H1 (cell line): ENCODE results near the gene ABI2. TPM values are rescaled to one million over a fixed set of nuclear protein-coding genes. Genes with fewer than 3 reads are reported as not detected.

Source experiments
- CTCF ChIA-PET: fragments of 300-600 bp; sonication (Branson Sonifier 250); formaldehyde crosslinking; loops from one replicate; lab custom pipeline; 2021; ENCODE audit not compliant: partially characterized antibody; lab: Charles Lee
- POLR2A ChIA-PET: fragments of 300-600 bp; sonication (Branson Sonifier 250); formaldehyde crosslinking; loops from one replicate; lab custom pipeline; 2021; ENCODE audit warnings: inconsistent platforms; ENCODE audit not compliant: partially characterized antibody; lab: Charles Lee
- DNase-seq, 2 experiments: peaks; one replicate each; pipeline versions ENCODE4 v3.0.0 to v3.0.0-alpha.2; 2010 to 2022; ENCODE audit warnings: low spot score in 2 of 2, low read depth in 1 of 2, mixed read lengths in 1 of 2
- FAIRE-seq: peaks from 2 replicates; lab custom pipeline; 2011; peaks lifted over from hg19 to GRCh38; lab: Jason Lieb, UNC
- H2AFZ ChIP-seq: 2 replicates; pipeline ENCODE4 v1.8.1; 2012; ENCODE audit warnings: low read length, inconsistent platforms
- H2AK5ac ChIP-seq: 2 replicates; pipeline ENCODE4 v1.6.1; 2013; ENCODE audit warnings: low read depth, low read length
- H2BK120ac ChIP-seq: replicated peaks from 2 replicates; pipeline ENCODE3; 2013; ENCODE audit warnings: low read depth, low read length, inconsistent platforms
- H2BK12ac ChIP-seq: 2 replicates; pipeline ENCODE4 v1.6.1; 2013; ENCODE audit warnings: low read depth, low read length
- H2BK15ac ChIP-seq: 2 replicates; pipeline ENCODE4 v1.6.1; 2013; ENCODE audit warnings: low read length
- H2BK20ac ChIP-seq: 2 replicates; pipeline ENCODE4 v1.6.1; 2013; ENCODE audit warnings: low read length
- H2BK5ac ChIP-seq: 2 replicates; pipeline ENCODE4 v1.6.1; 2013; ENCODE audit warnings: low read depth, low read length
- H3K14ac ChIP-seq: 2 replicates; pipeline ENCODE4 v1.6.1; 2013; ENCODE audit warnings: inconsistent platforms; ENCODE audit not compliant: insufficient read length
- H3K18ac ChIP-seq: 2 replicates; pipeline ENCODE4 v1.6.1; 2013; ENCODE audit warnings: low read length; ENCODE audit errors: extremely low read depth
- H3K23ac ChIP-seq: 2 replicates; pipeline ENCODE4 v1.6.1; 2013; ENCODE audit warnings: inconsistent platforms; ENCODE audit not compliant: insufficient read length
- H3K23me2 ChIP-seq: 2 replicates; pipeline ENCODE4 v1.6.1; 2013; ENCODE audit warnings: low read depth, low read length
- H3K27ac ChIP-seq: 2 replicates; pipeline ENCODE4 v1.6.1; 2011; ENCODE audit warnings: low read depth, low read length, inconsistent platforms
- H3K27me3 ChIP-seq, 4 experiments: replicated peaks in 1 of 4; 1 replicate in 1 of 4; 2 replicates in 3 of 4; pipeline versions ENCODE4 v1.6.1 to v1.8.1; 2011 to 2013; ENCODE audit warnings: low read length in 3 of 4, mild to moderate bottlenecking in 3 of 4, inconsistent platforms in 2 of 4, mixed read lengths in 2 of 4, moderate library complexity in 1 of 4; ENCODE audit not compliant: control insufficient read depth in 3 of 4, insufficient read depth in 3 of 4; ENCODE audit errors: extremely low read depth in 1 of 4
- H3K36me3 ChIP-seq, 4 experiments: 2 replicates each; pipeline versions ENCODE4 v1.6.1 to v1.8.1; 2011 to 2013; ENCODE audit warnings: mild to moderate bottlenecking in 4 of 4, low read length in 3 of 4, moderate library complexity in 2 of 4, control low read depth in 1 of 4, inconsistent platforms in 1 of 4; ENCODE audit not compliant: insufficient read depth in 4 of 4, control insufficient read depth in 2 of 4
- H3K4ac ChIP-seq: replicated peaks from 2 replicates; pipeline ENCODE3; 2013; ENCODE audit warnings: low read length, low read depth, mixed read lengths, inconsistent platforms; ENCODE audit not compliant: insufficient read length
- H3K4me1 ChIP-seq, 4 experiments: replicated peaks in 1 of 4; 1 replicate in 1 of 4; 2 replicates in 3 of 4; pipeline versions ENCODE4 v1.6.1 to v1.8.1; 2011 to 2013; ENCODE audit warnings: low read length in 3 of 4, inconsistent platforms in 2 of 4, mixed read lengths in 1 of 4; ENCODE audit not compliant: insufficient read depth in 4 of 4, control insufficient read depth in 3 of 4
- H3K4me2 ChIP-seq, 2 experiments: 2 replicates each; pipeline versions ENCODE4 v1.6.1 to v1.8.1; 2011 to 2013; ENCODE audit warnings: low read depth in 2 of 2, low read length in 2 of 2, control low read depth in 1 of 2, inconsistent platforms in 1 of 2, mild to moderate bottlenecking in 1 of 2; ENCODE audit not compliant: insufficient read depth in 1 of 2
- H3K4me3 ChIP-seq, 4 experiments: fragments of 200-600, 300-600 bp in 1 of 4; sonication (generic), shearing (Covaris generic), sonication (Bioruptor Twin) in 1 of 4; 2 replicates each; pipeline versions ENCODE4 v1.5.1 to v1.8.1; 2011 to 2016; ENCODE audit warnings: low read length in 4 of 4, low read depth in 3 of 4, control low read depth in 2 of 4, inconsistent platforms in 2 of 4, mild to moderate bottlenecking in 2 of 4, mixed read lengths in 1 of 4, moderate library complexity in 1 of 4; ENCODE audit not compliant: insufficient read depth in 2 of 4; ENCODE audit errors: extremely low read depth in 1 of 4
- H3K56ac ChIP-seq: replicated peaks from 2 replicates; pipeline ENCODE3; 2013; ENCODE audit warnings: low read depth, mild to moderate bottlenecking, mixed read lengths, low read length, inconsistent platforms; ENCODE audit not compliant: insufficient read length
- H3K79me1 ChIP-seq: 2 replicates; pipeline ENCODE4 v1.6.1; 2013; ENCODE audit warnings: low read depth, low read length, control low read depth
- H3K79me2 ChIP-seq, 2 experiments: 2 replicates each; pipeline versions ENCODE4 v1.6.1 to v1.8.1; 2012 to 2013; ENCODE audit warnings: low read length in 2 of 2, mild to moderate bottlenecking in 2 of 2, inconsistent platforms in 1 of 2; ENCODE audit not compliant: insufficient read depth in 2 of 2, control insufficient read depth in 1 of 2
- H3K9ac ChIP-seq, 4 experiments: replicated peaks in 1 of 4; 1 replicate in 1 of 4; 2 replicates in 3 of 4; pipeline versions ENCODE4 v1.6.1 to v1.8.1; 2011 to 2013; ENCODE audit warnings: low read depth in 3 of 4, low read length in 3 of 4, control low read depth in 2 of 4, mild to moderate bottlenecking in 2 of 4, moderate library complexity in 2 of 4, inconsistent platforms in 1 of 4; ENCODE audit errors: extremely low read depth in 1 of 4
- H3K9me3 ChIP-seq, 2 experiments: 2 replicates each; pipeline versions ENCODE4 v1.6.1 to v1.8.1; 2012 to 2013; ENCODE audit warnings: mild to moderate bottlenecking in 2 of 2, moderate library complexity in 2 of 2, control low read depth in 1 of 2, inconsistent platforms in 1 of 2, low read depth in 1 of 2, low read length in 1 of 2, mixed read lengths in 1 of 2; ENCODE audit not compliant: insufficient read depth in 2 of 2
- H4K20me1 ChIP-seq, 2 experiments: replicated peaks in 1 of 2; 2 replicates each; pipeline versions ENCODE3 to v1.8.1; 2011 to 2013; ENCODE audit warnings: inconsistent platforms in 2 of 2, low read length in 2 of 2, mild to moderate bottlenecking in 1 of 2; ENCODE audit not compliant: insufficient read depth in 2 of 2, control insufficient read depth in 1 of 2
- H4K5ac ChIP-seq: 2 replicates; pipeline ENCODE4 v1.6.1; 2013; ENCODE audit warnings: low read length, low read depth, mixed read lengths, inconsistent platforms; ENCODE audit not compliant: insufficient read length
- H4K8ac ChIP-seq: 2 replicates; pipeline ENCODE4 v1.8.0; 2013; ENCODE audit warnings: mild to moderate bottlenecking, moderate library complexity, low read length, inconsistent platforms; ENCODE audit not compliant: insufficient read depth; ENCODE audit errors: extremely low read depth
- H4K91ac ChIP-seq: replicated peaks from 2 replicates; pipeline ENCODE3; 2013; ENCODE audit warnings: low read length, mixed read lengths, inconsistent platforms; ENCODE audit not compliant: insufficient read length
- BACH1 ChIP-seq: IDR thresholded peaks from 2 replicates; pipeline ENCODE4 v1.6.1; 2012; ENCODE audit warnings: low read length, improper control_type of control experiment
- CBX8 ChIP-seq: fragments of 300-800, 300-1000 bp; sonication (generic); IDR thresholded peaks from 2 replicates; pipeline ENCODE4 v1.7.1; 2016; ENCODE audit warnings: low read depth, low read length, borderline replicate concordance
- CTBP2 ChIP-seq: IDR thresholded peaks from 2 replicates; pipeline ENCODE4 v1.7.0; 2011; ENCODE audit warnings: borderline replicate concordance, mild to moderate bottlenecking, moderate library complexity, mixed read lengths, low read length; ENCODE audit not compliant: insufficient read depth, insufficient read length
- JUN ChIP-seq: IDR thresholded peaks from 2 replicates; pipeline ENCODE4 v1.6.1; 2011; ENCODE audit warnings: low read depth, mild to moderate bottlenecking, improper control_type of control experiment, low read length
- POU5F1 ChIP-seq: IDR thresholded peaks from 2 replicates; pipeline ENCODE4 v1.6.1; 2011; ENCODE audit warnings: low read depth, mild to moderate bottlenecking, low read length, moderate library complexity
- RAD21 ChIP-seq, 2 experiments: IDR thresholded peaks in 1 of 2; conservative IDR thresholded peaks in 1 of 2; 2 replicates each; pipeline ENCODE4 v1.6.1; 2011; ENCODE audit warnings: low read depth in 2 of 2, low read length in 2 of 2, improper control_type of control experiment in 1 of 2, inconsistent platforms in 1 of 2, mild to moderate bottlenecking in 1 of 2, moderate library complexity in 1 of 2
- SIX5 ChIP-seq: IDR thresholded peaks from 2 replicates; pipeline ENCODE4 v1.6.1; 2011; ENCODE audit warnings: mild to moderate bottlenecking, low read depth, low read length
- SP1 ChIP-seq: IDR thresholded peaks from 2 replicates; pipeline ENCODE4 v1.6.1; 2011; ENCODE audit warnings: low read depth, low read length
- YY1 ChIP-seq: IDR thresholded peaks from 2 replicates; pipeline ENCODE4 v1.6.1; 2011; ENCODE audit warnings: low read depth, mild to moderate bottlenecking, low read length
- WGBS, 2 experiments: shearing (Covaris generic) in 1 of 2; methylation state at CpG; one replicate each; pipeline versions ENCODE4 v1.1.6 to v1.1.7; 2013 to 2015; ENCODE audit warnings: low lambda C conversion rate in 2 of 2, mixed read lengths in 2 of 2, inconsistent platforms in 1 of 2, low coverage in 1 of 2, missing lambda C conversion rate in 1 of 2; ENCODE audit not compliant: insufficient replicate concordance in 2 of 2, insufficient coverage in 1 of 2, insufficient read length in 1 of 2; ENCODE audit errors: extremely low coverage in 1 of 2, missing lambda C conversion rate in 1 of 2; 5-methylcytosine and 5-hydroxymethylcytosine counted together
- polyA plus RNA-seq, 7 experiments: library from polyadenylated mRNA; depleted of rRNA in 3 of 7; stranded (reverse) in 5 of 7; unstranded in 2 of 7; fragments of >200 nt in 5 of 7; fragments of 200-250 nt in 2 of 7; gene quantifications; 1 replicate in 5 of 7; 2 replicates in 1 of 7; 4 replicates in 1 of 7; pipeline versions ENCODE4 v1.2.1 to v1.2.3, GENCODE V29; 2011 to 2013; ENCODE audit warnings: missing spikeins in 2 of 7, mixed read lengths in 2 of 7
- total RNA-seq: library from RNA; stranded (reverse); fragmentation: NEBNext Ultra II Directional; extraction: Animal tissue kit (Norgen Biotek cat#: 25700); gene quantifications from 2 replicates; pipeline ENCODE4 v1.2.1, GENCODE V29; 2021
- TF ChIP-seq, protein P1 (sequence below), 3 experiments: IDR thresholded peaks; 1 replicate in 2 of 3; 2 replicates in 1 of 3; pipeline versions ENCODE4 v1.5.1 to v1.6.1; 2011; ENCODE audit warnings: low read length in 3 of 3, mild to moderate bottlenecking in 3 of 3, inconsistent platforms in 2 of 3, low read depth in 1 of 3, moderate library complexity in 1 of 3; ENCODE audit not compliant: insufficient read depth in 1 of 3; ENCODE audit errors: control extremely low read depth in 1 of 3

Gene ABI2
- total and polyA plus RNA-seq, 2 of the 8 experiments (the other 6 are each of a cell fraction or from before 2014, with no cell fraction given): 62.3 to 118 TPM

DNA sequence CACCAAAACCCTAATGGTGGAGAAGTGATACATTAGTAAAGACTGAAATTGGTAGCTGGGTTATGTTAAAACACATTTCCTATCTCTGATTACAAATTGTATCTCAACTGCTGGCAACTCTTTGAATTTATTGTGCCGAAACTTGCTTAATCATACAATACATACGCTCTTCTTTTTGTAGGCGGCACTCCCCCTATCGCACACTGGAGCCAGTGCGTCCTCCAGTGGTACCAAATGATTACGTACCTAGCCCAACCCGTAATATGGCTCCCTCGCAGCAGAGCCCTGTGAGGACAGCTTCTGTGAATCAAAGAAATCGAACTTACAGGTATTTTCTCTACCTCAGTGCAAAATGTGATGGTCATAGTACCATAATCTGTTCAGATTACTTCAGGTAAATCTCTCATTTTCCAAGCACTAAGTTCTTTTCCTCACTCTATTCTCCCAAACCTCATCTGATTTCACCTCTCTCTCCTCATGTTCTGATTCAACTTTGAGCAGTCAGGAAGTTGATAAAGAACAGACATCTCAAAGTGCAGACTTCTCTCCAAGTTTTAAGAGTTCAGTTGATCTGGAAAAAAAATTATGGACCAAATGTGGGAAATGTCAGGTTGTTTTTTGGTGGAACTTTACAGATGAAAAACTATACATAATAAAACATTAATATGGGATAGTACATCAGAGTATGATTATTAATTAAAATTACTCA lies 66.5 kb downstream of the ABI2 start:
- Histone ChIP-seq H3K4ac (no peak overlapping the region), H3K9me3 (no peaks in the 10 kb centered on the region), H2BK15ac (no peak overlapping the region), H2BK12ac (no peak overlapping the region), H2BK120ac (no peak overlapping the region), H3K23me2 (no peaks in the 10 kb centered on the region), H3K18ac (no peak overlapping the region), H2BK20ac (no peak overlapping the region), H3K4me2 (no peak overlapping the region), H3K79me1 (no peaks in the 10 kb centered on the region), H3K56ac (no peak overlapping the region), H2BK5ac (no peak overlapping the region), H3K27ac (no peak overlapping the region), H2AK5ac (no peak overlapping the region), H4K91ac (no peak overlapping the region), H3K79me2 (no peaks in the 10 kb centered on the region), H4K8ac (no peak overlapping the region), H3K4me3 (no peak overlapping the region), H3K23ac (no peak overlapping the region), H4K20me1 (peaks cover 0 to 2% of the 10 kb centered on the region in 2 experiments), H4K5ac (no peak overlapping the region), H3K36me3 (peaks cover 0 to 40% (median 8%) of the 10 kb centered on the region in 4 experiments; a peak in 6 of 8 replicates), H3K4me1 (no peaks in the 10 kb centered on the region; a peak in 1 of 7 replicates), H3K14ac (no peak overlapping the region), H3K27me3 (no peaks in the 10 kb centered on the region), H2AFZ (no peak overlapping the region), H3K9ac (no peak overlapping the region)
- DNase-seq (no peak), FAIRE-seq (no peak)
- WGBS, 2 experiments: 90% methylated on average over 9 of the region's 9 CpGs; no CpG with 5 or more reads in 1 of the 2 experiments
- ChIA-PET CTCF (interaction anchor here (0.6 to 1.9 kb wide), 7 partner anchors 9 to 421 kb away, joined by 3 to 5 read pairs (median 4); no protein-coding TSS in a partner anchor), POLR2A (interaction anchor here (1.0 to 1.1 kb wide), 2 partner anchors 48 to 67 kb away, joined by 4 read pairs; partner anchors contain the start of gene ABI2)
- TF ChIP-seq, protein P1, sequence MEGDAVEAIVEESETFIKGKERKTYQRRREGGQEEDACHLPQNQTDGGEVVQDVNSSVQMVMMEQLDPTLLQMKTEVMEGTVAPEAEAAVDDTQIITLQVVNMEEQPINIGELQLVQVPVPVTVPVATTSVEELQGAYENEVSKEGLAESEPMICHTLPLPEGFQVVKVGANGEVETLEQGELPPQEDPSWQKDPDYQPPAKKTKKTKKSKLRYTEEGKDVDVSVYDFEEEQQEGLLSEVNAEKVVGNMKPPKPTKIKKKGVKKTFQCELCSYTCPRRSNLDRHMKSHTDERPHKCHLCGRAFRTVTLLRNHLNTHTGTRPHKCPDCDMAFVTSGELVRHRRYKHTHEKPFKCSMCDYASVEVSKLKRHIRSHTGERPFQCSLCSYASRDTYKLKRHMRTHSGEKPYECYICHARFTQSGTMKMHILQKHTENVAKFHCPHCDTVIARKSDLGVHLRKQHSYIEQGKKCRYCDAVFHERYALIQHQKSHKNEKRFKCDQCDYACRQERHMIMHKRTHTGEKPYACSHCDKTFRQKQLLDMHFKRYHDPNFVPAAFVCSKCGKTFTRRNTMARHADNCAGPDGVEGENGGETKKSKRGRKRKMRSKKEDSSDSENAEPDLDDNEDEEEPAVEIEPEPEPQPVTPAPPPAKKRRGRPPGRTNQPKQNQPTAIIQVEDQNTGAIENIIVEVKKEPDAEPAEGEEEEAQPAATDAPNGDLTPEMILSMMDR (IDR thresholded peaks at IDR 0.05; ENCODE audit: control extremely low read depth in 1 of 3, insufficient read depth in 1 of 3, low read depth in 1 of 3, low read length in 3 of 3): peak; percentile 50 to 71 (median 63)
- TF ChIP-seq SIX5 (no peak), CBX8 (no peak), YY1 (0 out of 2 replicates have a peak, but pooled peaks have one; percentile 11), POU5F1 (no peak), CTBP2 (no peak), SP1 (no peak), JUN (no peak), BACH1 (no peak), RAD21 (IDR thresholded peaks at IDR 0.05 in 1 of 2, conservative IDR thresholded peaks at IDR 0.05 in 1 of 2; ENCODE audit: low read depth in 2 of 2, low read length in 2 of 2) (peak; percentile 72 to 73)
